Liver (tissue), 9 donors: ENCODE results near the gene XXYLT1. TPM values are rescaled to one million over a fixed set of nuclear protein-coding genes. Genes with fewer than 3 reads are reported as not detected.

ENCODE experiments used
- DNase-seq: peaks from one replicate; pipeline ENCODE4 v3.0.0-alpha.2; 2017; ENCODE audit warnings: low spot score
- H3K27ac ChIP-seq, 2 donors: one replicate each; pipeline ENCODE4 v1.7.0; 2013; ENCODE audit warnings: inconsistent platforms in 2 of 2, low read length in 2 of 2, control low read depth in 1 of 2, low read depth in 1 of 2, mild to moderate bottlenecking in 1 of 2
- H3K27me3 ChIP-seq, 4 donors: one replicate each; pipeline versions ENCODE4 v1.6.1 to v1.7.0; 2013; ENCODE audit warnings: low read length in 3 of 4, inconsistent platforms in 1 of 4, mild to moderate bottlenecking in 1 of 4, moderate library complexity in 1 of 4; ENCODE audit not compliant: control insufficient read depth in 4 of 4, insufficient read depth in 4 of 4
- H3K36me3 ChIP-seq, 4 donors: one replicate each; pipeline versions ENCODE4 v1.6.1 to v1.7.0; 2013; ENCODE audit warnings: low read length in 3 of 4, mild to moderate bottlenecking in 3 of 4, low read depth in 1 of 4, moderate library complexity in 1 of 4; ENCODE audit not compliant: control insufficient read depth in 4 of 4, insufficient read depth in 3 of 4
- H3K4me1 ChIP-seq, 4 donors: one replicate each; pipeline versions ENCODE4 v1.6.1 to v1.7.0; 2013; ENCODE audit warnings: low read length in 3 of 4, mild to moderate bottlenecking in 3 of 4, moderate library complexity in 1 of 4; ENCODE audit not compliant: control insufficient read depth in 4 of 4, insufficient read depth in 4 of 4
- H3K4me3 ChIP-seq, 3 donors: one replicate each; pipeline versions ENCODE4 v1.6.1 to v1.7.0; 2013; ENCODE audit warnings: low read length in 3 of 3, control low read depth in 1 of 3, low read depth in 1 of 3, mild to moderate bottlenecking in 1 of 3
- H3K9ac ChIP-seq, 2 donors: one replicate each; pipeline ENCODE4 v1.7.0; 2013; ENCODE audit warnings: low read length in 2 of 2, mild to moderate bottlenecking in 2 of 2, moderate library complexity in 2 of 2, control low read depth in 1 of 2, low read depth in 1 of 2
- H3K9me3 ChIP-seq, 4 donors: one replicate each; pipeline versions ENCODE4 v1.6.1 to v1.7.0; 2013; ENCODE audit warnings: low read length in 3 of 4; ENCODE audit not compliant: control insufficient read depth in 4 of 4
- EGR1 ChIP-seq, 2 donors: IDR thresholded peaks; 2 replicates each; pipeline ENCODE4 v1.6.1; 2016 to 2018; ENCODE audit warnings: antibody characterized with exemption in 2 of 2, low read depth in 2 of 2
- FOXA1 ChIP-seq: IDR thresholded peaks from 2 replicates; pipeline ENCODE4 v1.6.1; 2016; ENCODE audit warnings: antibody characterized with exemption
- FOXA2 ChIP-seq: IDR thresholded peaks from 2 replicates; pipeline ENCODE4 v1.6.1; 2016; ENCODE audit warnings: antibody characterized with exemption
- GABPA ChIP-seq, 2 donors: IDR thresholded peaks in 1 of 2; conservative IDR thresholded peaks in 1 of 2; 2 replicates each; pipeline ENCODE4 v1.6.1; 2016; ENCODE audit warnings: antibody characterized with exemption in 2 of 2, mild to moderate bottlenecking in 1 of 2, moderate library complexity in 1 of 2
- HNF4A ChIP-seq, 2 donors: conservative IDR thresholded peaks; 2 replicates each; pipeline ENCODE4 v1.6.1; 2016; ENCODE audit warnings: antibody characterized with exemption in 2 of 2, mild to moderate bottlenecking in 2 of 2
- HNF4G ChIP-seq: IDR thresholded peaks from 2 replicates; pipeline ENCODE4 v1.6.1; 2016; ENCODE audit warnings: antibody characterized with exemption
- JUND ChIP-seq, 2 donors: IDR thresholded peaks; 2 replicates each; pipeline ENCODE4 v1.6.1; 2016; ENCODE audit warnings: antibody characterized with exemption in 2 of 2
- MAX ChIP-seq: IDR thresholded peaks from 2 replicates; pipeline ENCODE4 v1.6.1; 2016; ENCODE audit warnings: antibody characterized with exemption
- NR2F2 ChIP-seq: IDR thresholded peaks from 2 replicates; pipeline ENCODE4 v1.6.1; 2016; ENCODE audit warnings: antibody characterized with exemption
- RAD21 ChIP-seq, 2 donors: IDR thresholded peaks; 2 replicates each; pipeline ENCODE4 v1.6.1; 2016; ENCODE audit warnings: antibody characterized with exemption in 2 of 2, mild to moderate bottlenecking in 2 of 2
- RXRA ChIP-seq, 2 donors: IDR thresholded peaks; 2 replicates each; pipeline ENCODE4 v1.6.1; 2017 to 2018; ENCODE audit warnings: antibody characterized with exemption in 2 of 2, mild to moderate bottlenecking in 1 of 2
- SP1 ChIP-seq: IDR thresholded peaks from 2 replicates; pipeline ENCODE4 v1.6.1; 2018; ENCODE audit warnings: antibody characterized with exemption, mild to moderate bottlenecking
- TAF1 ChIP-seq: conservative IDR thresholded peaks from 2 replicates; pipeline ENCODE4 v1.6.1; 2016; ENCODE audit warnings: antibody characterized with exemption, mild to moderate bottlenecking
- YY1 ChIP-seq: IDR thresholded peaks from 2 replicates; pipeline ENCODE4 v1.6.1; 2016; ENCODE audit warnings: antibody characterized with exemption, mild to moderate bottlenecking
- ZBTB33 ChIP-seq: IDR thresholded peaks from 2 replicates; pipeline ENCODE4 v1.6.1; 2016; ENCODE audit warnings: antibody characterized with exemption
- WGBS: extraction: QIAGEN DNeasy Blood & Tissue Kit; methylation state at CpG from one replicate; pipeline ENCODE4 v1.1.7; 2013; 5-methylcytosine and 5-hydroxymethylcytosine counted together
- polyA plus RNA-seq, 2 donors: library from polyadenylated mRNA; stranded (reverse) in 1 of 2; unstranded in 1 of 2; fragments of 200-250 nt in 1 of 2; fragments of >200 nt in 1 of 2; fragmentation: Nextera tagmentation in 1 of 2; extraction: Ambion mirVana in 1 of 2; gene quantifications; one replicate each; pipeline versions ENCODE4 v1.2.1 to v1.2.3, GENCODE V29; 2013 to 2015
- total RNA-seq, 2 donors: library from RNA; depleted of rRNA; stranded (reverse); fragments of >200 nt; gene quantifications; one replicate each; pipeline ENCODE4 v1.2.3, GENCODE V29; 2014
- TF ChIP-seq, protein P1 (sequence below): IDR thresholded peaks from 2 replicates; pipeline ENCODE4 v1.6.1; 2016; ENCODE audit warnings: antibody characterized with exemption, mild to moderate bottlenecking
- TF ChIP-seq, protein P2 (sequence below): IDR thresholded peaks from 2 replicates; pipeline ENCODE4 v1.6.1; 2016; ENCODE audit warnings: antibody characterized with exemption
- TF ChIP-seq, protein P3 (sequence below): fragments of 150-350 bp; IDR thresholded peaks from 2 replicates; pipeline ENCODE4 v1.5.1; 2017; ENCODE audit warnings: improper control_type of control experiment, low read depth, low read length; ENCODE audit not compliant: missing input control
- donor health status: healthy.
- donor health status: healthy.
- donor health status: healthy.
- donor health status: healthy.
- donor health status: healthy.

Gene XXYLT1
- total and polyA plus RNA-seq, 4 donors, result 0.93 to 7.6 (median 2.8) TPM

- Histone ChIP-seq H3K9me3 (no peaks in the 10 kb centered on the region), H3K4me3 (peak overlapping the region in 1 of 3 donors; percentile 67), H3K4me1 (peaks cover 2 to 16% (median 8%) of the 10 kb centered on the region in 4 donors), H3K27ac (peak overlapping the region; percentile 74 to 78), H3K9ac (peak overlapping the region; percentile 8 to 47), H3K36me3 (no peaks in the 10 kb centered on the region), H3K27me3 (no peaks in the 10 kb centered on the region)
- TF ChIP-seq HNF4G (no peak), FOXA1 (no peak), YY1 (no peak), JUND (IDR thresholded peaks at IDR 0.05) (no peak), GABPA (IDR thresholded peaks at IDR 0.05 in 1 of 2, conservative IDR thresholded peaks at IDR 0.05 in 1 of 2) (no peak), ZBTB33 (no peak), TAF1 (no peak), SP1 (no peak), MAX (no peak), FOXA2 (no peak), RAD21 (IDR thresholded peaks at IDR 0.05) (no peak), EGR1 (IDR thresholded peaks at IDR 0.05; ENCODE audit: low read depth in 2 of 2) (no peak), RXRA (IDR thresholded peaks at IDR 0.05) (no peak), NR2F2 (no peak), HNF4A (conservative IDR thresholded peaks at IDR 0.05) (no peak)
- TF ChIP-seq, protein P1, sequence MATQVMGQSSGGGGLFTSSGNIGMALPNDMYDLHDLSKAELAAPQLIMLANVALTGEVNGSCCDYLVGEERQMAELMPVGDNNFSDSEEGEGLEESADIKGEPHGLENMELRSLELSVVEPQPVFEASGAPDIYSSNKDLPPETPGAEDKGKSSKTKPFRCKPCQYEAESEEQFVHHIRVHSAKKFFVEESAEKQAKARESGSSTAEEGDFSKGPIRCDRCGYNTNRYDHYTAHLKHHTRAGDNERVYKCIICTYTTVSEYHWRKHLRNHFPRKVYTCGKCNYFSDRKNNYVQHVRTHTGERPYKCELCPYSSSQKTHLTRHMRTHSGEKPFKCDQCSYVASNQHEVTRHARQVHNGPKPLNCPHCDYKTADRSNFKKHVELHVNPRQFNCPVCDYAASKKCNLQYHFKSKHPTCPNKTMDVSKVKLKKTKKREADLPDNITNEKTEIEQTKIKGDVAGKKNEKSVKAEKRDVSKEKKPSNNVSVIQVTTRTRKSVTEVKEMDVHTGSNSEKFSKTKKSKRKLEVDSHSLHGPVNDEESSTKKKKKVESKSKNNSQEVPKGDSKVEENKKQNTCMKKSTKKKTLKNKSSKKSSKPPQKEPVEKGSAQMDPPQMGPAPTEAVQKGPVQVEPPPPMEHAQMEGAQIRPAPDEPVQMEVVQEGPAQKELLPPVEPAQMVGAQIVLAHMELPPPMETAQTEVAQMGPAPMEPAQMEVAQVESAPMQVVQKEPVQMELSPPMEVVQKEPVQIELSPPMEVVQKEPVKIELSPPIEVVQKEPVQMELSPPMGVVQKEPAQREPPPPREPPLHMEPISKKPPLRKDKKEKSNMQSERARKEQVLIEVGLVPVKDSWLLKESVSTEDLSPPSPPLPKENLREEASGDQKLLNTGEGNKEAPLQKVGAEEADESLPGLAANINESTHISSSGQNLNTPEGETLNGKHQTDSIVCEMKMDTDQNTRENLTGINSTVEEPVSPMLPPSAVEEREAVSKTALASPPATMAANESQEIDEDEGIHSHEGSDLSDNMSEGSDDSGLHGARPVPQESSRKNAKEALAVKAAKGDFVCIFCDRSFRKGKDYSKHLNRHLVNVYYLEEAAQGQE, result no peak
- TF ChIP-seq, protein P2, sequence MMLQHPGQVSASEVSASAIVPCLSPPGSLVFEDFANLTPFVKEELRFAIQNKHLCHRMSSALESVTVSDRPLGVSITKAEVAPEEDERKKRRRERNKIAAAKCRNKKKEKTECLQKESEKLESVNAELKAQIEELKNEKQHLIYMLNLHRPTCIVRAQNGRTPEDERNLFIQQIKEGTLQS, result no peak
- TF ChIP-seq, protein P3, sequence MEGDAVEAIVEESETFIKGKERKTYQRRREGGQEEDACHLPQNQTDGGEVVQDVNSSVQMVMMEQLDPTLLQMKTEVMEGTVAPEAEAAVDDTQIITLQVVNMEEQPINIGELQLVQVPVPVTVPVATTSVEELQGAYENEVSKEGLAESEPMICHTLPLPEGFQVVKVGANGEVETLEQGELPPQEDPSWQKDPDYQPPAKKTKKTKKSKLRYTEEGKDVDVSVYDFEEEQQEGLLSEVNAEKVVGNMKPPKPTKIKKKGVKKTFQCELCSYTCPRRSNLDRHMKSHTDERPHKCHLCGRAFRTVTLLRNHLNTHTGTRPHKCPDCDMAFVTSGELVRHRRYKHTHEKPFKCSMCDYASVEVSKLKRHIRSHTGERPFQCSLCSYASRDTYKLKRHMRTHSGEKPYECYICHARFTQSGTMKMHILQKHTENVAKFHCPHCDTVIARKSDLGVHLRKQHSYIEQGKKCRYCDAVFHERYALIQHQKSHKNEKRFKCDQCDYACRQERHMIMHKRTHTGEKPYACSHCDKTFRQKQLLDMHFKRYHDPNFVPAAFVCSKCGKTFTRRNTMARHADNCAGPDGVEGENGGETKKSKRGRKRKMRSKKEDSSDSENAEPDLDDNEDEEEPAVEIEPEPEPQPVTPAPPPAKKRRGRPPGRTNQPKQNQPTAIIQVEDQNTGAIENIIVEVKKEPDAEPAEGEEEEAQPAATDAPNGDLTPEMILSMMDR, result no peak
- DNase-seq, result no peak
- 75% methylated on average over 7 of the region's 7 CpGs for WGBS
Measured at GRCh38 chr3:195259154-195259474, 11.8 kb downstream of the XXYLT1 start.
